C4-2B (cell line): ENCODE data around the gene AIP.

Experiments
- CTCF ChIP-seq: fragments of 450-650 bp; conservative IDR thresholded peaks from 2 replicates; pipeline ENCODE4 v1.5.1; 2017; ENCODE audit warnings: mild to moderate bottlenecking
- ZFX ChIP-seq: fragments of 450-650 bp; IDR thresholded peaks from 2 replicates; pipeline ENCODE4 v1.6.1; 2017

GRCh38 chr11:67516806-67517205 lies 34.0 kb downstream of the AIP start:
- TF ChIP-seq ZFX = no peak
- no peak for TF ChIP-seq CTCF
